GM12864 (cell line): ENCODE measurements around the gene IL1RAPL2.

Source experiments
- DNase-seq: peaks from one replicate; pipeline ENCODE4 v3.0.0-alpha.2; 2011; ENCODE audit warnings: low read depth
- H3K4me3 ChIP-seq: 2 replicates; pipeline ENCODE4 v1.5.1; 2011; ENCODE audit warnings: mild to moderate bottlenecking, low read depth, low read length, control low read depth
- TF ChIP-seq, protein P1 (sequence below): IDR thresholded peaks from 2 replicates; pipeline ENCODE4 v1.5.1; 2011; ENCODE audit warnings: low read depth, mild to moderate bottlenecking, moderate library complexity, low read length, control low read depth, inconsistent platforms; ENCODE audit errors: missing control alignments

IL1RAPL2 gene

GRCh38 chrX:105121186-105121585 lies 555.2 kb downstream of the IL1RAPL2 start:
- TF ChIP-seq, protein P1, sequence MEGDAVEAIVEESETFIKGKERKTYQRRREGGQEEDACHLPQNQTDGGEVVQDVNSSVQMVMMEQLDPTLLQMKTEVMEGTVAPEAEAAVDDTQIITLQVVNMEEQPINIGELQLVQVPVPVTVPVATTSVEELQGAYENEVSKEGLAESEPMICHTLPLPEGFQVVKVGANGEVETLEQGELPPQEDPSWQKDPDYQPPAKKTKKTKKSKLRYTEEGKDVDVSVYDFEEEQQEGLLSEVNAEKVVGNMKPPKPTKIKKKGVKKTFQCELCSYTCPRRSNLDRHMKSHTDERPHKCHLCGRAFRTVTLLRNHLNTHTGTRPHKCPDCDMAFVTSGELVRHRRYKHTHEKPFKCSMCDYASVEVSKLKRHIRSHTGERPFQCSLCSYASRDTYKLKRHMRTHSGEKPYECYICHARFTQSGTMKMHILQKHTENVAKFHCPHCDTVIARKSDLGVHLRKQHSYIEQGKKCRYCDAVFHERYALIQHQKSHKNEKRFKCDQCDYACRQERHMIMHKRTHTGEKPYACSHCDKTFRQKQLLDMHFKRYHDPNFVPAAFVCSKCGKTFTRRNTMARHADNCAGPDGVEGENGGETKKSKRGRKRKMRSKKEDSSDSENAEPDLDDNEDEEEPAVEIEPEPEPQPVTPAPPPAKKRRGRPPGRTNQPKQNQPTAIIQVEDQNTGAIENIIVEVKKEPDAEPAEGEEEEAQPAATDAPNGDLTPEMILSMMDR = no peak
- no peak for DNase-seq
- H3K4me3 ChIP-seq = no peak overlapping the region

GRCh38 chrX:105126201-105126600 lies 560.2 kb downstream of the IL1RAPL2 start:
- no peak for DNase-seq
- TF ChIP-seq, protein P1 = no peak
- no peak overlapping the region for H3K4me3 ChIP-seq

- no peak overlapping the region for H3K4me3 ChIP-seq
- TF ChIP-seq, protein P1 = no peak
- no peak for DNase-seq
Observed at GRCh38 chrX:105134273-105134672, 568.3 kb downstream of the IL1RAPL2 start.

DNA sequence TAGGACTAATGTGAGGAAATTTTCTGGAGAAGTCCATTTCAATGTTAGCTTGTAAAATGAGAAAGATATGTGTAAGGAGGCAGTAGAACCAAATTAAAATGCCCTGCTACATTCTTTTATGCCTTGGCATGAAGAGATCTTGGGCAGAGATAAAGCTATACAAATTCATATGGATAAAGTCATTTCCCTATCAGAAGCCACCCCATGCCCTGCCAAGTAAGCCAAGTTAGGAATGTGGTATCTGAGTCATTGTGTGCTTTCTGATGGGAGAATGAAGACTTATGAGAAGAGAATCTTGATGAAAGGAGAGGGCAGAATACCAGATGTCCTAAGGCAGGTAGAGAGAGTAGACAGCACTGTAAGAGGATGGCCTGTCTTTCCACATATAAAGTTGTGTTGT lies 570.8 kb downstream of the IL1RAPL2 start:
- TF ChIP-seq, protein P1 = no peak
- DNase-seq = no peak
- H3K4me3 ChIP-seq = no peak overlapping the region

GRCh38 chrX:105150036-105150435 lies 584.0 kb downstream of the IL1RAPL2 start:
- TF ChIP-seq, protein P1 = no peak

DNA sequence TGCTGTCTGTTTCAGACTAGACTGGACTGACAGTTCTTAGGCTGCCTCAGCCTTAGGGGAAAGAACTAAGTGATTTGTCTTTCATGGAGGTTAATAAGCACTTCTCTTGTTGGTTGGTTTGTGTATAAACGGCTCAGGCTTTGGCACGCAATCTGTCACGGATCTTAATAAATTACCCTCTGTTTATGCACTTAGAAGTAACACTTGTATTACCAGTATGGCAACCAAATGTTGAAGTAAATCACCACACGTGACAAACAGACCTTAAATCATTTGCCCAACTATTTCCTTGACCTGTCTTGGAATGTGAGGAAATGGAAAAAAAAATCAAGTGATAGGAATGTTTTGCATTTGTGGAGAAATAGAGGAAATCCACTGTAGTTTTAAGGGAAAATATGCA lies 584.6 kb downstream of the IL1RAPL2 start:
- DNase-seq = no peak
- H3K4me3 ChIP-seq = no peak overlapping the region
- TF ChIP-seq, protein P1 = no peak

More at GRCh38 chrX:105150036-105150435, 584.0 kb downstream of the IL1RAPL2 start:
- no peak overlapping the region for H3K4me3 ChIP-seq
- no peak for DNase-seq

DNA sequence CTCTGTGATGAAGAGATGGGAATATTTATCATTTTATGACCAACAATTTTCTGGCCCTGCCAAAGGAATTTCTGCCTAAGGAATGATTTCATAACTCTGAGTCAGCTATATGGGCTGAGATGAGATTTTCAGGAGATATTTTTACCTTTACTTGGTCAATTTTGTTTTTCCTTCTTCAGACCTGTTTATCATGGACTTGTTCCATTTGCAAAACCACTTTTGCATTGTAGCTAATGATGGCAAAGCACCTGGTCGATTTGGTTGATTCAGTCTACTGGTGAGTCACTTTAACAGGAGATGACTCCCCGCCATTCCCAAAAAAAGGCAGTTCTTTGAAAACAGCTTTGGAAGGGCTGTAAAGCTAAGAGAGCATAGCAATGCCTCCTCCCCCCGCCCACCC lies 601.2 kb downstream of the IL1RAPL2 start:
- DNase-seq = no peak
- no peak overlapping the region for H3K4me3 ChIP-seq
- TF ChIP-seq, protein P1 = no peak
